ENCODE data around the gene LRFN5.

GRCh38 chr14:41718477-41719166 lies 111.9 kb downstream of the LRFN5 start:
- TF ChIP-seq SRF (IDR thresholded peaks at IDR 0.05; ENCODE audit: low read depth, low read length) = no peak
- no peak for TF ChIP-seq POLR2A (IDR thresholded peaks at IDR 0.05; ENCODE audit: control extremely low read depth in 1 of 2, low read depth in 2 of 2, low read length in 2 of 2)
- no peak for TF ChIP-seq EP300 (IDR thresholded peaks at IDR 0.05; ENCODE audit: borderline replicate concordance in 1 of 2, low read depth in 2 of 2, low read length in 2 of 2)
- TF ChIP-seq E2F6 (IDR thresholded peaks at IDR 0.05) = no peak
- TF ChIP-seq EZH2 (IDR thresholded peaks at IDR 0.05; ENCODE audit: low read depth, low read length, severe bottlenecking) = no peak
- no peak for TF ChIP-seq JUND (IDR thresholded peaks at IDR 0.05; ENCODE audit: low read length)
- no peak for TF ChIP-seq POLR2AphosphoS5 (IDR thresholded peaks at IDR 0.05; ENCODE audit: low read depth, low read length)
- TF ChIP-seq YY1 (IDR thresholded peaks at IDR 0.05; ENCODE audit: low read depth, low read length) = no peak
- TF ChIP-seq SP4 (IDR thresholded peaks at IDR 0.05; ENCODE audit: low read length) = no peak
- TF ChIP-seq CTCF (IDR thresholded peaks at IDR 0.05; ENCODE audit: control extremely low read depth in 1 of 3, insufficient read depth in 1 of 3, low read depth in 1 of 3, low read length in 3 of 3) = no peak
- TF ChIP-seq NANOG (IDR thresholded peaks at IDR 0.05; ENCODE audit: insufficient read depth, low read depth, low read length, poor library complexity, severe bottlenecking) = no peak
- no peak for TF ChIP-seq CHD1 (IDR thresholded peaks at IDR 0.05; ENCODE audit: low read depth, low read length)
- TF ChIP-seq RFX5 (IDR thresholded peaks at IDR 0.05; ENCODE audit: borderline replicate concordance, low read depth, low read length) = no peak
- TF ChIP-seq CREB1 (IDR thresholded peaks at IDR 0.05) = no peak

Measured in H1 (cell line).